Smooth muscle cell (in vitro differentiated cells): ENCODE results near the gene STARD6. TPM values are rescaled to one million over a fixed set of nuclear protein-coding genes. Genes with fewer than 3 reads are reported as not detected.

Source experiments
- DNase-seq: peaks from one replicate; lab custom pipeline; 2025; ENCODE audit not compliant: unreplicated experiment; lab: John Stamatoyannopoulos, UW
- H2AFZ ChIP-seq: fragments of 200-600 bp; sonication (generic); 2 replicates; pipeline ENCODE4 v1.6.0; 2016; ENCODE audit warnings: antibody characterized with exemption, low read depth, mild to moderate bottlenecking
- H3F3A ChIP-seq: fragments of 200-600 bp; sonication (generic); 2 replicates; pipeline ENCODE4 v1.6.0; 2017; ENCODE audit warnings: antibody characterized with exemption, low read depth
- H3K27ac ChIP-seq: fragments of 200-600 bp; sonication (generic); 2 replicates; pipeline ENCODE4 v1.5.1; 2016; ENCODE audit warnings: low read depth, mild to moderate bottlenecking
- H3K27me3 ChIP-seq: fragments of 200-600 bp; sonication (generic); 2 replicates; pipeline ENCODE4 v1.6.1; 2016; ENCODE audit warnings: low read depth, mild to moderate bottlenecking
- H3K36me3 ChIP-seq: fragments of 200-600 bp; sonication (generic); 2 replicates; pipeline ENCODE4 v1.5.1; 2016; ENCODE audit warnings: low read depth
- H3K4me1 ChIP-seq: fragments of 200-600 bp; sonication (generic); 2 replicates; pipeline ENCODE4 v1.5.1; 2016; ENCODE audit warnings: low read depth
- H3K4me2 ChIP-seq: fragments of 200-600 bp; sonication (generic); 2 replicates; pipeline ENCODE4 v1.6.0; 2016; ENCODE audit warnings: mild to moderate bottlenecking
- H3K4me3 ChIP-seq: fragments of 200-600 bp; sonication (generic); 2 replicates; pipeline ENCODE4 v1.5.1; 2016; ENCODE audit warnings: mild to moderate bottlenecking
- H3K79me2 ChIP-seq: fragments of 200-600 bp; sonication (generic); 2 replicates; pipeline ENCODE4 v1.6.0; 2016; ENCODE audit warnings: low read depth, mild to moderate bottlenecking
- H3K9ac ChIP-seq: fragments of 200-600 bp; sonication (generic); 2 replicates; pipeline ENCODE4 v1.6.0; 2016; ENCODE audit warnings: low read depth
- H3K9me3 ChIP-seq: fragments of 200-600 bp; sonication (generic); replicated peaks from 2 replicates; pipeline ENCODE4 v1.5.1; 2016; ENCODE audit warnings: low read depth
- H4K20me1 ChIP-seq: fragments of 200-600 bp; sonication (generic); 2 replicates; pipeline ENCODE4 v1.6.0; 2016; ENCODE audit warnings: low read depth
- WGBS: methylation state at CpG from one replicate; pipeline ENCODE4 v1.1.7; 2016; ENCODE audit warnings: low lambda C conversion rate; 5-methylcytosine and 5-hydroxymethylcytosine counted together
- polyA plus RNA-seq: library from polyadenylated mRNA; unstranded; fragments of >200 nt; fragmentation: Nextera tagmentation; extraction: Ambion mirVana; gene quantifications from 2 replicates; pipeline ENCODE4 v1.2.1, GENCODE V29; 2016
- total RNA-seq: library from RNA; depleted of rRNA; stranded (reverse); fragments of >200 nt; gene quantifications from 2 replicates; pipeline ENCODE4 v1.2.3, GENCODE V29; 2014
- TF ChIP-seq, protein P1 (sequence below): fragments of 200-600 bp; sonication (generic); IDR thresholded peaks from 2 replicates; pipeline ENCODE4 v1.5.1; 2017; ENCODE audit warnings: borderline replicate concordance, mild to moderate bottlenecking, antibody characterized with exemption; ENCODE audit not compliant: insufficient read depth, poor library complexity, severe bottlenecking

The STARD6 gene
- total and polyA plus RNA-seq, 2 experiments from 2014 or later, result not detected

- H3K9ac ChIP-seq, result no peak overlapping the region
- WGBS, result 93% methylated on average over 8 of the region's 8 CpGs
- TF ChIP-seq, protein P1, sequence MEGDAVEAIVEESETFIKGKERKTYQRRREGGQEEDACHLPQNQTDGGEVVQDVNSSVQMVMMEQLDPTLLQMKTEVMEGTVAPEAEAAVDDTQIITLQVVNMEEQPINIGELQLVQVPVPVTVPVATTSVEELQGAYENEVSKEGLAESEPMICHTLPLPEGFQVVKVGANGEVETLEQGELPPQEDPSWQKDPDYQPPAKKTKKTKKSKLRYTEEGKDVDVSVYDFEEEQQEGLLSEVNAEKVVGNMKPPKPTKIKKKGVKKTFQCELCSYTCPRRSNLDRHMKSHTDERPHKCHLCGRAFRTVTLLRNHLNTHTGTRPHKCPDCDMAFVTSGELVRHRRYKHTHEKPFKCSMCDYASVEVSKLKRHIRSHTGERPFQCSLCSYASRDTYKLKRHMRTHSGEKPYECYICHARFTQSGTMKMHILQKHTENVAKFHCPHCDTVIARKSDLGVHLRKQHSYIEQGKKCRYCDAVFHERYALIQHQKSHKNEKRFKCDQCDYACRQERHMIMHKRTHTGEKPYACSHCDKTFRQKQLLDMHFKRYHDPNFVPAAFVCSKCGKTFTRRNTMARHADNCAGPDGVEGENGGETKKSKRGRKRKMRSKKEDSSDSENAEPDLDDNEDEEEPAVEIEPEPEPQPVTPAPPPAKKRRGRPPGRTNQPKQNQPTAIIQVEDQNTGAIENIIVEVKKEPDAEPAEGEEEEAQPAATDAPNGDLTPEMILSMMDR, result no peak
Observed at GRCh38 chr18:54382733-54383252, 25.1 kb upstream of the STARD6 start.

GRCh38 chr18:54382076-54382475 lies 24.4 kb upstream of the STARD6 start:
- H3K27ac ChIP-seq, result no peak overlapping the region
- no peaks in the 10 kb centered on the region for H3K79me2 ChIP-seq
- H3F3A ChIP-seq, result no peaks in the 10 kb centered on the region
- no peak overlapping the region for H3K9ac ChIP-seq
- no peaks in the 10 kb centered on the region for H4K20me1 ChIP-seq
- H3K9me3 ChIP-seq, result no peaks in the 10 kb centered on the region
- H3K27me3 ChIP-seq, result no peaks in the 10 kb centered on the region
- WGBS, result 94% methylated on average over 3 of the region's 3 CpGs
- TF ChIP-seq, protein P1, result no peak
- peaks cover 10% of the 10 kb centered on the region for H3K4me1 ChIP-seq
- H3K36me3 ChIP-seq, result peaks cover 8% of the 10 kb centered on the region
- H3K4me2 ChIP-seq, result no peak overlapping the region
- no peak overlapping the region for H2AFZ ChIP-seq
- no peak for DNase-seq
- H3K4me3 ChIP-seq, result no peak overlapping the region

More at GRCh38 chr18:54382733-54383252, 25.1 kb upstream of the STARD6 start:
- Histone ChIP-seq H3F3A (no peaks in the 10 kb centered on the region), H3K9me3 (no peaks in the 10 kb centered on the region), H3K4me3 (no peak overlapping the region), H3K4me1 (peaks cover 10% of the 10 kb centered on the region), H3K4me2 (no peak overlapping the region), H3K27me3 (no peaks in the 10 kb centered on the region), H3K79me2 (no peaks in the 10 kb centered on the region), H3K36me3 (peaks cover 8% of the 10 kb centered on the region), H4K20me1 (no peaks in the 10 kb centered on the region), H3K27ac (no peak overlapping the region), H2AFZ (no peak overlapping the region)
- DNase-seq, result no peak

- no peak for DNase-seq
Observed at GRCh38 chr18:54381640-54382039, 24.0 kb upstream of the STARD6 start.

GRCh38 chr18:54378057-54378456 lies 20.4 kb upstream of the STARD6 start:
- no peak overlapping the region for H3K4me3 ChIP-seq
- H3K9ac ChIP-seq, result no peak overlapping the region
- no peaks in the 10 kb centered on the region for H3K27me3 ChIP-seq
- no peaks in the 10 kb centered on the region for H3K9me3 ChIP-seq
- no peaks in the 10 kb centered on the region for H3F3A ChIP-seq
- no peak overlapping the region for H3K4me2 ChIP-seq
- 98% methylated on average over 4 of the region's 4 CpGs for WGBS
- TF ChIP-seq, protein P1, result no peak
- no peak overlapping the region for H2AFZ ChIP-seq
- no peak overlapping the region for H3K27ac ChIP-seq
- H3K36me3 ChIP-seq, result peaks cover 9% of the 10 kb centered on the region
- no peaks in the 10 kb centered on the region for H3K4me1 ChIP-seq
- H3K79me2 ChIP-seq, result no peaks in the 10 kb centered on the region
- DNase-seq, result no peak
- H4K20me1 ChIP-seq, result no peaks in the 10 kb centered on the region

More at GRCh38 chr18:54381640-54382039, 24.0 kb upstream of the STARD6 start:
- H3K4me1 ChIP-seq, result peaks cover 10% of the 10 kb centered on the region
- no peaks in the 10 kb centered on the region for H3K79me2 ChIP-seq
- H3K9me3 ChIP-seq, result no peaks in the 10 kb centered on the region
- H3F3A ChIP-seq, result no peaks in the 10 kb centered on the region
- TF ChIP-seq, protein P1, result no peak
- H3K27me3 ChIP-seq, result no peaks in the 10 kb centered on the region
- H3K36me3 ChIP-seq, result peaks cover 8% of the 10 kb centered on the region
- no peak overlapping the region for H3K27ac ChIP-seq
- 100% methylated on average over 2 of the region's 2 CpGs for WGBS
- no peaks in the 10 kb centered on the region for H4K20me1 ChIP-seq
- H2AFZ ChIP-seq, result no peak overlapping the region
- no peak overlapping the region for H3K4me2 ChIP-seq
- H3K9ac ChIP-seq, result no peak overlapping the region
- no peak overlapping the region for H3K4me3 ChIP-seq
